H9 (cell line): ENCODE data around the gene ADAMTSL4. TPM values are rescaled to one million over a fixed set of nuclear protein-coding genes. Genes with fewer than 3 reads are reported as not detected.

Experiments used
- DNase-seq: peaks from one replicate; pipeline ENCODE4 v3.0.0-alpha.2; 2017
- H2AFZ ChIP-seq: one replicate; pipeline ENCODE4 v1.6.1; 2013; ENCODE audit warnings: mild to moderate bottlenecking, low read length, control low read depth, moderate library complexity
- H2AK5ac ChIP-seq: 2 replicates; pipeline ENCODE4 v1.6.1; 2013; ENCODE audit warnings: low read length, control low read depth, mixed read lengths; ENCODE audit not compliant: insufficient read length
- H2BK120ac ChIP-seq: one replicate; pipeline ENCODE4 v1.6.1; 2013; ENCODE audit warnings: low read depth, mild to moderate bottlenecking, low read length, control low read depth, inconsistent platforms; ENCODE audit not compliant: poor library complexity, severe bottlenecking
- H2BK12ac ChIP-seq: 2 replicates; pipeline ENCODE4 v1.6.1; 2013; ENCODE audit warnings: low read length, control low read depth, mixed read lengths, low read depth; ENCODE audit not compliant: insufficient read length
- H2BK15ac ChIP-seq: 2 replicates; pipeline ENCODE4 v1.6.1; 2013; ENCODE audit warnings: low read depth, low read length, control low read depth
- H2BK20ac ChIP-seq: one replicate; pipeline ENCODE4 v1.6.1; 2013; ENCODE audit warnings: low read depth, mild to moderate bottlenecking, low read length, control low read depth, inconsistent platforms; ENCODE audit not compliant: poor library complexity, severe bottlenecking
- H2BK5ac ChIP-seq: 2 replicates; pipeline ENCODE4 v1.6.1; 2013; ENCODE audit warnings: low read length, control low read depth, mixed read lengths; ENCODE audit not compliant: insufficient read length
- H3K14ac ChIP-seq: 2 replicates; pipeline ENCODE4 v1.6.1; 2013; ENCODE audit warnings: low read length, control low read depth; ENCODE audit not compliant: insufficient read depth
- H3K18ac ChIP-seq: 2 replicates; pipeline ENCODE4 v1.6.1; 2013; ENCODE audit warnings: low read depth, mild to moderate bottlenecking, mixed read lengths, low read length, control low read depth; ENCODE audit not compliant: insufficient read length
- H3K23ac ChIP-seq: 2 replicates; pipeline ENCODE4 v1.6.1; 2013; ENCODE audit warnings: low read length, control low read depth, mixed read lengths, low read depth; ENCODE audit not compliant: insufficient read length
- H3K23me2 ChIP-seq: 2 replicates; pipeline ENCODE4 v1.6.1; 2013; ENCODE audit warnings: low read depth, mild to moderate bottlenecking, mixed read lengths, low read length, control low read depth; ENCODE audit not compliant: insufficient read length, poor library complexity, severe bottlenecking
- H3K27ac ChIP-seq: 2 replicates; pipeline ENCODE4 v1.5.1; 2013; ENCODE audit warnings: low read length, control low read depth, mixed read lengths, low read depth; ENCODE audit not compliant: insufficient read length
- H3K27me3 ChIP-seq: 2 replicates; pipeline ENCODE4 v1.6.1; 2013; ENCODE audit warnings: low read length, control low read depth, inconsistent platforms; ENCODE audit not compliant: insufficient read depth
- H3K4ac ChIP-seq: 2 replicates; pipeline ENCODE4 v1.6.1; 2013; ENCODE audit warnings: low read depth, mild to moderate bottlenecking, control low read depth, inconsistent platforms, low read length, moderate library complexity
- H3K4me1 ChIP-seq: 2 replicates; pipeline ENCODE4 v1.6.1; 2013; ENCODE audit warnings: low read length, control low read depth, inconsistent platforms; ENCODE audit not compliant: insufficient read depth
- H3K4me2 ChIP-seq: 2 replicates; pipeline ENCODE4 v1.6.1; 2013; ENCODE audit warnings: low read length, control low read depth, mixed read lengths; ENCODE audit not compliant: insufficient read length, insufficient read depth
- H3K56ac ChIP-seq: 2 replicates; pipeline ENCODE4 v1.6.1; 2013; ENCODE audit warnings: low read depth, mild to moderate bottlenecking, mixed read lengths, low read length, control low read depth; ENCODE audit not compliant: insufficient read length
- H3K79me1 ChIP-seq: 2 replicates; pipeline ENCODE4 v1.6.1; 2013; ENCODE audit warnings: low read depth, mild to moderate bottlenecking, moderate library complexity, low read length, control low read depth, inconsistent platforms; ENCODE audit not compliant: insufficient read depth, poor library complexity, severe bottlenecking
- H3K79me2 ChIP-seq: 2 replicates; pipeline ENCODE4 v1.6.1; 2013; ENCODE audit warnings: low read length, control low read depth, inconsistent platforms; ENCODE audit not compliant: insufficient read depth
- H3K9ac ChIP-seq: 2 replicates; pipeline ENCODE4 v1.6.1; 2013; ENCODE audit warnings: low read length, control low read depth, mixed read lengths; ENCODE audit not compliant: insufficient read length; ENCODE audit errors: extremely low read depth
- H3K9me3 ChIP-seq: one replicate; pipeline ENCODE4 v1.6.1; 2013; ENCODE audit warnings: low read depth, low read length, inconsistent platforms; ENCODE audit not compliant: control insufficient read depth
- H3T11ph ChIP-seq: one replicate; pipeline ENCODE4 v1.6.1; 2013; ENCODE audit warnings: mild to moderate bottlenecking, low read length, control low read depth, inconsistent platforms
- H4K20me1 ChIP-seq: one replicate; pipeline ENCODE4 v1.6.1; 2013; ENCODE audit not compliant: control insufficient read depth, insufficient read length, insufficient read depth
- H4K5ac ChIP-seq: 2 replicates; pipeline ENCODE4 v1.6.1; 2013; ENCODE audit warnings: low read depth, mild to moderate bottlenecking, mixed read lengths, low read length, control low read depth; ENCODE audit not compliant: insufficient read length
- H4K8ac ChIP-seq: replicated peaks from 2 replicates; pipeline ENCODE4 v1.6.1; 2013; ENCODE audit warnings: low read length, control low read depth, mixed read lengths, low read depth; ENCODE audit not compliant: insufficient read length
- H4K91ac ChIP-seq: 2 replicates; pipeline ENCODE4 v1.6.1; 2013; ENCODE audit warnings: low read depth, mild to moderate bottlenecking, moderate library complexity, mixed read lengths, low read length, control low read depth; ENCODE audit not compliant: insufficient read length
- H3K27ac Mint-ChIP-seq, 3 experiments: 2 replicates in 2 of 3; 3 replicates in 1 of 3; pipeline ENCODE4 v1.8.0; 2020 to 2021; ENCODE audit warnings: mixed read lengths in 3 of 3, mild to moderate bottlenecking in 1 of 3, moderate library complexity in 1 of 3
- H3K27me3 Mint-ChIP-seq: 2 replicates; pipeline ENCODE4 v1.8.0; 2021; ENCODE audit warnings: low read depth, mild to moderate bottlenecking, moderate library complexity, mixed read lengths
- H3K36me3 Mint-ChIP-seq, 3 experiments: 2 replicates in 2 of 3; 3 replicates in 1 of 3; pipeline ENCODE4 v1.8.0; 2020 to 2021; ENCODE audit warnings: low read depth in 3 of 3, mixed read lengths in 3 of 3; ENCODE audit not compliant: insufficient read depth in 1 of 3
- H3K4me1 Mint-ChIP-seq, 2 experiments: 2 replicates each; pipeline ENCODE4 v1.8.0; 2020; ENCODE audit warnings: mixed read lengths in 2 of 2
- H3K4me3 Mint-ChIP-seq, 2 experiments: 2 replicates in 1 of 2; 3 replicates in 1 of 2; pipeline ENCODE4 v1.8.0; 2020 to 2021; ENCODE audit warnings: mild to moderate bottlenecking in 2 of 2, mixed read lengths in 2 of 2, moderate library complexity in 1 of 2
- H3K9me3 Mint-ChIP-seq, 2 experiments: 2 replicates in 1 of 2; 3 replicates in 1 of 2; pipeline ENCODE4 v1.8.0; 2020; ENCODE audit warnings: mild to moderate bottlenecking in 2 of 2, mixed read lengths in 2 of 2, moderate library complexity in 1 of 2
- WGBS: extraction: QIAGEN DNeasy Blood & Tissue Kit; methylation state at CpG from one replicate; pipeline ENCODE4 v1.1.7; 2013; ENCODE audit warnings: missing lambda C conversion rate, low lambda C conversion rate, mixed read lengths; ENCODE audit not compliant: insufficient read length; ENCODE audit errors: extremely low coverage; 5-methylcytosine and 5-hydroxymethylcytosine counted together
- total RNA-seq: library from RNA; stranded (reverse); gene quantifications from 2 replicates; pipeline ENCODE4 v1.2.1, GENCODE V29; 2021
- TF ChIP-seq, protein P1 (sequence below): fragments of 200-600 bp; sonication (generic); conservative IDR thresholded peaks from 3 replicates; pipeline ENCODE4 v1.8.0; 2021; ENCODE audit warnings: antibody characterized with exemption, mild to moderate bottlenecking

Gene ADAMTSL4
- total RNA-seq, 1 experiment from 2014 or later = 6.1 TPM

DNA sequence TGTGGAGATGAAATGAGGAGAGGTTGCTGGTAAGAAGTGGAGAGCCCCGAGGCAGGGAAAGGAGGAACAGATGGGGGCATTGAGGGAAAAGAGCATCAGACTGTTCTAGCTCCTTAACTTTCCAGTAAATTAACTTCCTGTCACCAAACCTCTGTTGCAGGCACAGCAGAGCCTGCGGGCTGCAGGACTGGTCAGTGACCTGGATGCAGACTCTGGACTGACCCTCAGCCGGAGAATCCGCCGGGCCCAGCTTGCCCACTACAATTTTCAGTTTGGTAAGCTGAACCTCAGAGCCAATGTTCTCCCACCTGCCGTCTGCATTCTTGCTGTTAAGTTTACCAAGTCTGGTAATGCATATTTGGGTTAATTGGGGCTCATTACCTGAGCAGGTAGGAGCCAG lies 43.8 kb upstream of the ADAMTSL4 start:
- Histone ChIP-seq H2BK20ac (no peak overlapping the region), H2BK15ac (no peak overlapping the region), H3K14ac (no peak overlapping the region), H3K23ac (no peak overlapping the region), H2AK5ac (no peak overlapping the region), H3K27me3 (no peaks in the 10 kb centered on the region), H2AFZ (no peak overlapping the region), H3K9ac (no peak overlapping the region), H4K5ac (no peak overlapping the region), H3K56ac (no peak overlapping the region), H3K9me3 (no peaks in the 10 kb centered on the region), H3K4me1 (no peaks in the 10 kb centered on the region), H3K4me2 (no peak overlapping the region), H3K79me2 (no peaks in the 10 kb centered on the region), H3T11ph (no peak overlapping the region), H3K23me2 (no peaks in the 10 kb centered on the region), H3K4ac (no peak overlapping the region), H3K79me1 (no peaks in the 10 kb centered on the region), H2BK12ac (no peak overlapping the region), H4K91ac (no peak overlapping the region), H2BK5ac (no peak overlapping the region), H4K8ac (no peak overlapping the region), H3K18ac (no peak overlapping the region), H4K20me1 (no peaks in the 10 kb centered on the region), H2BK120ac (no peak overlapping the region), H3K27ac (no peak overlapping the region)
- no peak for DNase-seq
- Mint-ChIP-seq H3K27me3 (no peaks in the 10 kb centered on the region), H3K27ac (no peak overlapping the region), H3K4me3 (no peak overlapping the region), H3K4me1 (peaks cover 5 to 6% of the 10 kb centered on the region in 2 experiments; a peak in 2 of 4 replicates), H3K36me3 (peaks cover 25 to 56% (median 53%) of the 10 kb centered on the region in 3 experiments; a peak in 6 of 7 replicates), H3K9me3 (no peaks in the 10 kb centered on the region)
- TF ChIP-seq, protein P1, sequence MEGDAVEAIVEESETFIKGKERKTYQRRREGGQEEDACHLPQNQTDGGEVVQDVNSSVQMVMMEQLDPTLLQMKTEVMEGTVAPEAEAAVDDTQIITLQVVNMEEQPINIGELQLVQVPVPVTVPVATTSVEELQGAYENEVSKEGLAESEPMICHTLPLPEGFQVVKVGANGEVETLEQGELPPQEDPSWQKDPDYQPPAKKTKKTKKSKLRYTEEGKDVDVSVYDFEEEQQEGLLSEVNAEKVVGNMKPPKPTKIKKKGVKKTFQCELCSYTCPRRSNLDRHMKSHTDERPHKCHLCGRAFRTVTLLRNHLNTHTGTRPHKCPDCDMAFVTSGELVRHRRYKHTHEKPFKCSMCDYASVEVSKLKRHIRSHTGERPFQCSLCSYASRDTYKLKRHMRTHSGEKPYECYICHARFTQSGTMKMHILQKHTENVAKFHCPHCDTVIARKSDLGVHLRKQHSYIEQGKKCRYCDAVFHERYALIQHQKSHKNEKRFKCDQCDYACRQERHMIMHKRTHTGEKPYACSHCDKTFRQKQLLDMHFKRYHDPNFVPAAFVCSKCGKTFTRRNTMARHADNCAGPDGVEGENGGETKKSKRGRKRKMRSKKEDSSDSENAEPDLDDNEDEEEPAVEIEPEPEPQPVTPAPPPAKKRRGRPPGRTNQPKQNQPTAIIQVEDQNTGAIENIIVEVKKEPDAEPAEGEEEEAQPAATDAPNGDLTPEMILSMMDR = no peak
- no CpG with 5 or more reads among the region's 6 CpGs for WGBS
